Cardiac muscle cell (in vitro differentiated cells and primary cell): ENCODE data around the gene IFT122. TPM values are rescaled to one million over a fixed set of nuclear protein-coding genes. Genes with fewer than 3 reads are reported as not detected.
A peak's percentile ranks its signal among the peaks of the same experiment; 100 is the strongest.

Source experiments
- DNase-seq, 2 donors: peaks; one replicate each; pipeline versions ENCODE4 v3.0.0 to v3.0.0-alpha.2; 2010 to 2017; ENCODE audit warnings: low read depth in 1 of 2, low spot score in 1 of 2
- H3K27ac ChIP-seq: fragments of 200-600 bp; sonication (generic); 2 replicates; pipeline ENCODE4 v1.5.1; 2016
- H3K27me3 ChIP-seq: fragments of 200-600 bp; sonication (generic); 2 replicates; pipeline ENCODE4 v1.6.0; 2016; ENCODE audit warnings: control low read depth
- H3K36me3 ChIP-seq: fragments of 200-600 bp; sonication (generic); 2 replicates; pipeline ENCODE4 v1.5.1; 2016; ENCODE audit warnings: control low read depth
- H3K4me1 ChIP-seq: fragments of 200-600 bp; sonication (generic); 2 replicates; pipeline ENCODE4 v1.8.1; 2017; ENCODE audit warnings: low read depth, mild to moderate bottlenecking, mixed run types
- H3K4me3 ChIP-seq: fragments of 200-600 bp; sonication (generic); 2 replicates; pipeline ENCODE4 v1.5.1; 2016; ENCODE audit warnings: mild to moderate bottlenecking
- H3K9me3 ChIP-seq: fragments of 200-600 bp; sonication (generic); 2 replicates; pipeline ENCODE4 v1.5.1; 2017; ENCODE audit warnings: low read depth, mild to moderate bottlenecking, control low read depth
- CTCF ChIP-seq: IDR thresholded peaks from 2 replicates; pipeline ENCODE4 v1.5.1; 2012; ENCODE audit warnings: low read depth, mild to moderate bottlenecking, low read length
- polyA plus RNA-seq: library from polyadenylated mRNA; unstranded; fragments of >200 nt; fragmentation: Nextera tagmentation; extraction: Ambion mirVana; gene quantifications from 2 replicates; pipeline ENCODE4 v1.2.1, GENCODE V29; 2016
- total RNA-seq: library from RNA; depleted of rRNA; stranded (reverse); fragments of >200 nt; gene quantifications from 2 replicates; pipeline ENCODE4 v1.2.3, GENCODE V29; 2016

IFT122 gene
- total and polyA plus RNA-seq, 2 experiments from 2014 or later: 21.9 to 31.5 TPM

- Histone ChIP-seq H3K27ac (no peak overlapping the region), H3K27me3 (no peaks in the 10 kb centered on the region), H3K36me3 (no peaks in the 10 kb centered on the region), H3K4me3 (no peak overlapping the region), H3K9me3 (no peaks in the 10 kb centered on the region), H3K4me1 (no peaks in the 10 kb centered on the region)
- no peak for TF ChIP-seq CTCF
- DNase-seq: no peak
Observed at GRCh38 chr3:129418041-129418973, 21.7 kb upstream of the IFT122 start.

GRCh38 chr3:129419476-129419875, 20.5 kb upstream of the IFT122 start:
- no peaks in the 10 kb centered on the region for H3K27me3 ChIP-seq
- H3K4me3 ChIP-seq: no peak overlapping the region
- DNase-seq: no peak
- H3K27ac ChIP-seq: no peak overlapping the region
- no peaks in the 10 kb centered on the region for H3K9me3 ChIP-seq
- no peak for TF ChIP-seq CTCF
- H3K4me1 ChIP-seq: no peaks in the 10 kb centered on the region
- H3K36me3 ChIP-seq: no peaks in the 10 kb centered on the region

- no peak for DNase-seq
- no peaks in the 10 kb centered on the region for H3K4me1 ChIP-seq
Observed at GRCh38 chr3:129421236-129421883, 18.7 kb upstream of the IFT122 start.

GRCh38 chr3:129421988-129422745, 17.9 kb upstream of the IFT122 start:
- no peak overlapping the region for H3K4me3 ChIP-seq
- TF ChIP-seq CTCF: peak; percentile 19
- H3K9me3 ChIP-seq: no peaks in the 10 kb centered on the region
- H3K4me1 ChIP-seq: no peaks in the 10 kb centered on the region
- peaks cover 2% of the 10 kb centered on the region for H3K27me3 ChIP-seq
- H3K36me3 ChIP-seq: no peaks in the 10 kb centered on the region
- H3K27ac ChIP-seq: no peak overlapping the region
- DNase-seq: no peak

More at GRCh38 chr3:129421236-129421883, 18.7 kb upstream of the IFT122 start:
- no peaks in the 10 kb centered on the region for H3K9me3 ChIP-seq
- H3K36me3 ChIP-seq: no peaks in the 10 kb centered on the region
- no peaks in the 10 kb centered on the region for H3K27me3 ChIP-seq
- H3K27ac ChIP-seq: no peak overlapping the region
- no peak overlapping the region for H3K4me3 ChIP-seq
- TF ChIP-seq CTCF: no peak

GRCh38 chr3:129422897-129423296, 17.1 kb upstream of the IFT122 start:
- DNase-seq: no peak
- no peak overlapping the region for H3K27ac ChIP-seq
- H3K4me1 ChIP-seq: no peaks in the 10 kb centered on the region
- TF ChIP-seq CTCF: no peak
- H3K27me3 ChIP-seq: peaks cover 8% of the 10 kb centered on the region
- H3K4me3 ChIP-seq: no peak overlapping the region
- no peaks in the 10 kb centered on the region for H3K9me3 ChIP-seq
- no peaks in the 10 kb centered on the region for H3K36me3 ChIP-seq
